GM23338 (cell line): ENCODE data around the gene ADIPOQ. TPM values are rescaled to one million over a fixed set of nuclear protein-coding genes. Genes with fewer than 3 reads are reported as not detected.
A peak's percentile ranks its signal among the peaks of the same experiment; 100 is the strongest.

Experiments used
- ATAC-seq: fragments of 200-7000 bp; cut with Tn5 transposase; 3 replicates; pipeline ENCODE4 v1.9.1; 2020
- DNase-seq: peaks from one replicate; pipeline ENCODE4 v3.0.0-alpha.2; 2015; ENCODE audit warnings: low spot score
- H2AFZ ChIP-seq: fragments of 200-600 bp; sonication (generic); 2 replicates; pipeline ENCODE4 v1.8.0; 2016; ENCODE audit warnings: antibody characterized with exemption, mild to moderate bottlenecking, moderate library complexity
- H3F3A ChIP-seq: fragments of 200-600 bp; sonication (generic); replicated peaks from 2 replicates; pipeline ENCODE4 v1.8.0; 2017; ENCODE audit warnings: antibody characterized with exemption, mixed run types, low read depth
- H3K27ac ChIP-seq: fragments of 200-600 bp; sonication (generic); 2 replicates; pipeline ENCODE4 v1.6.1; 2016; ENCODE audit warnings: low read depth
- H3K27me3 ChIP-seq: fragments of 200-600 bp; sonication (generic); 2 replicates; pipeline ENCODE4 v1.8.0; 2016; ENCODE audit warnings: mild to moderate bottlenecking, mixed run types, moderate library complexity; ENCODE audit not compliant: insufficient read depth
- H3K36me3 ChIP-seq: fragments of 200-600 bp; sonication (generic); 2 replicates; pipeline ENCODE4 v1.8.0; 2016; ENCODE audit warnings: mild to moderate bottlenecking; ENCODE audit not compliant: insufficient read depth
- H3K4me1 ChIP-seq: fragments of 200-600 bp; sonication (generic); 2 replicates; pipeline ENCODE4 v1.8.0; 2016; ENCODE audit warnings: mild to moderate bottlenecking, moderate library complexity; ENCODE audit not compliant: insufficient read depth
- H3K4me2 ChIP-seq: fragments of 200-600 bp; sonication (generic); 2 replicates; pipeline ENCODE4 v1.7.1; 2017; ENCODE audit warnings: mixed run types
- H3K4me3 ChIP-seq: fragments of 200-600 bp; sonication (generic); 2 replicates; pipeline ENCODE4 v1.6.1; 2016; ENCODE audit warnings: mixed run types
- H3K79me2 ChIP-seq: fragments of 200-600 bp; sonication (generic); replicated peaks from 2 replicates; pipeline ENCODE4 v1.8.0; 2017; ENCODE audit warnings: mild to moderate bottlenecking; ENCODE audit not compliant: insufficient read depth
- H3K9me2 ChIP-seq: fragments of 200-600 bp; sonication (generic); 2 replicates; pipeline ENCODE4 v1.8.0; 2017; ENCODE audit not compliant: insufficient read depth
- H4K20me1 ChIP-seq: fragments of 200-600 bp; sonication (generic); replicated peaks from 2 replicates; pipeline ENCODE4 v1.8.0; 2017; ENCODE audit warnings: mild to moderate bottlenecking; ENCODE audit not compliant: insufficient read depth
- H3K27ac Mint-ChIP-seq: 2 replicates; pipeline ENCODE4 v1.8.0; 2020; ENCODE audit warnings: inconsistent platforms, mild to moderate bottlenecking, moderate library complexity, mixed read lengths
- H3K27me3 Mint-ChIP-seq: 3 replicates; pipeline ENCODE4 v1.8.0; 2022; ENCODE audit warnings: low read depth, mild to moderate bottlenecking, moderate library complexity, mixed read lengths, inconsistent platforms; ENCODE audit not compliant: insufficient read depth, poor library complexity
- H3K36me3 Mint-ChIP-seq: 3 replicates; pipeline ENCODE4 v1.8.0; 2021; ENCODE audit warnings: low read depth, mild to moderate bottlenecking, inconsistent platforms, moderate library complexity, mixed read lengths
- H3K4me1 Mint-ChIP-seq: 3 replicates; pipeline ENCODE4 v1.8.0; 2020; ENCODE audit warnings: mild to moderate bottlenecking, inconsistent platforms, mixed read lengths
- H3K4me3 Mint-ChIP-seq: 3 replicates; pipeline ENCODE4 v1.8.0; 2021; ENCODE audit warnings: moderate library complexity, mild to moderate bottlenecking, inconsistent platforms, mixed read lengths
- H3K9me3 Mint-ChIP-seq: 3 replicates; pipeline ENCODE4 v1.8.0; 2020; ENCODE audit warnings: moderate library complexity, mild to moderate bottlenecking, inconsistent platforms, mixed read lengths
- ZNF462 ChIP-seq: fragments of 250-450 bp; sonication (Bioruptor Pico); IDR thresholded peaks from 2 replicates; pipeline ENCODE4 v1.5.0; 2020; ENCODE audit warnings: mild to moderate bottlenecking, moderate library complexity
- polyA plus RNA-seq: library from polyadenylated mRNA; unstranded; fragments of >200 nt; fragmentation: Nextera tagmentation; extraction: Ambion mirVana; gene quantifications from 2 replicates; pipeline ENCODE4 v1.2.1, GENCODE V29; 2016
- total RNA-seq: library from RNA; depleted of rRNA; stranded (reverse); fragments of >200 nt; shearing (Covaris generic); gene quantifications from 2 replicates; pipeline ENCODE4 v1.2.3, GENCODE V29; 2014
- TF ChIP-seq, protein P1 (sequence below): IDR thresholded peaks from one replicate; pipeline ENCODE4 v1.6.1; 2018; ENCODE audit warnings: antibody characterized with exemption; ENCODE audit not compliant: unreplicated experiment

ADIPOQ gene
- total and polyA plus RNA-seq, 2 experiments from 2014 or later, result not detected

GRCh38 chr3:186828340-186828739 is 14.2 kb upstream of the ADIPOQ start (continued):
- TF ChIP-seq ZNF462 (CRISPR knock-in tag), result no peak

GRCh38 chr3:186831798-186832197 is 10.7 kb upstream of the ADIPOQ start:
- no peak overlapping the region for H3K4me2 ChIP-seq
- no peak overlapping the region for H3K27ac ChIP-seq
- DNase-seq (no peak), ATAC-seq (no peak)
- H3K79me2 ChIP-seq, result no peaks in the 10 kb centered on the region
- H3K4me3 ChIP-seq, result no peak overlapping the region
- H3K4me1 Mint-ChIP-seq, result peaks cover 3% of the 10 kb centered on the region; the same call in 2 of the 3 replicates
- peaks cover 17% of the 10 kb centered on the region for H3K27me3 Mint-ChIP-seq
- H3K4me3 Mint-ChIP-seq, result no peak overlapping the region
- H3K27ac Mint-ChIP-seq, result no peak overlapping the region
- no peaks in the 10 kb centered on the region for H3K4me1 ChIP-seq
- H3K9me3 Mint-ChIP-seq, result no peaks in the 10 kb centered on the region
- peaks cover 32% of the 10 kb centered on the region for H3K27me3 ChIP-seq
- no peaks in the 10 kb centered on the region for H3K36me3 Mint-ChIP-seq
- no peaks in the 10 kb centered on the region; the same call in 1 of the 2 replicates for H3F3A ChIP-seq
- TF ChIP-seq ZNF462 (CRISPR knock-in tag), result no peak
- TF ChIP-seq, protein P1, sequence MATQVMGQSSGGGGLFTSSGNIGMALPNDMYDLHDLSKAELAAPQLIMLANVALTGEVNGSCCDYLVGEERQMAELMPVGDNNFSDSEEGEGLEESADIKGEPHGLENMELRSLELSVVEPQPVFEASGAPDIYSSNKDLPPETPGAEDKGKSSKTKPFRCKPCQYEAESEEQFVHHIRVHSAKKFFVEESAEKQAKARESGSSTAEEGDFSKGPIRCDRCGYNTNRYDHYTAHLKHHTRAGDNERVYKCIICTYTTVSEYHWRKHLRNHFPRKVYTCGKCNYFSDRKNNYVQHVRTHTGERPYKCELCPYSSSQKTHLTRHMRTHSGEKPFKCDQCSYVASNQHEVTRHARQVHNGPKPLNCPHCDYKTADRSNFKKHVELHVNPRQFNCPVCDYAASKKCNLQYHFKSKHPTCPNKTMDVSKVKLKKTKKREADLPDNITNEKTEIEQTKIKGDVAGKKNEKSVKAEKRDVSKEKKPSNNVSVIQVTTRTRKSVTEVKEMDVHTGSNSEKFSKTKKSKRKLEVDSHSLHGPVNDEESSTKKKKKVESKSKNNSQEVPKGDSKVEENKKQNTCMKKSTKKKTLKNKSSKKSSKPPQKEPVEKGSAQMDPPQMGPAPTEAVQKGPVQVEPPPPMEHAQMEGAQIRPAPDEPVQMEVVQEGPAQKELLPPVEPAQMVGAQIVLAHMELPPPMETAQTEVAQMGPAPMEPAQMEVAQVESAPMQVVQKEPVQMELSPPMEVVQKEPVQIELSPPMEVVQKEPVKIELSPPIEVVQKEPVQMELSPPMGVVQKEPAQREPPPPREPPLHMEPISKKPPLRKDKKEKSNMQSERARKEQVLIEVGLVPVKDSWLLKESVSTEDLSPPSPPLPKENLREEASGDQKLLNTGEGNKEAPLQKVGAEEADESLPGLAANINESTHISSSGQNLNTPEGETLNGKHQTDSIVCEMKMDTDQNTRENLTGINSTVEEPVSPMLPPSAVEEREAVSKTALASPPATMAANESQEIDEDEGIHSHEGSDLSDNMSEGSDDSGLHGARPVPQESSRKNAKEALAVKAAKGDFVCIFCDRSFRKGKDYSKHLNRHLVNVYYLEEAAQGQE, result peak; percentile 22
- no peaks in the 10 kb centered on the region for H3K36me3 ChIP-seq
- H3K9me2 ChIP-seq, result peaks cover 3% of the 10 kb centered on the region; the same call in 1 of the 2 replicates
- H2AFZ ChIP-seq, result no peak overlapping the region
- no peaks in the 10 kb centered on the region for H4K20me1 ChIP-seq
